CD4-positive, alpha-beta T cell treated with Interleukin-12 subunit alpha and Interleukin-12 subunit beta, for 1 hour (primary cell): Measurements from ENCODE around the gene ADAMTSL1.
"Not testable (repeated sequence)": the region's sequence is repeated elsewhere in the genome, so short reads cannot be mapped to it uniquely, and the experiment has no call there.

ENCODE experiments used
- DNase-seq: peaks from one replicate; pipeline ENCODE4 v3.0.0-alpha.2; 2020

ADAMTSL1 gene

DNA sequence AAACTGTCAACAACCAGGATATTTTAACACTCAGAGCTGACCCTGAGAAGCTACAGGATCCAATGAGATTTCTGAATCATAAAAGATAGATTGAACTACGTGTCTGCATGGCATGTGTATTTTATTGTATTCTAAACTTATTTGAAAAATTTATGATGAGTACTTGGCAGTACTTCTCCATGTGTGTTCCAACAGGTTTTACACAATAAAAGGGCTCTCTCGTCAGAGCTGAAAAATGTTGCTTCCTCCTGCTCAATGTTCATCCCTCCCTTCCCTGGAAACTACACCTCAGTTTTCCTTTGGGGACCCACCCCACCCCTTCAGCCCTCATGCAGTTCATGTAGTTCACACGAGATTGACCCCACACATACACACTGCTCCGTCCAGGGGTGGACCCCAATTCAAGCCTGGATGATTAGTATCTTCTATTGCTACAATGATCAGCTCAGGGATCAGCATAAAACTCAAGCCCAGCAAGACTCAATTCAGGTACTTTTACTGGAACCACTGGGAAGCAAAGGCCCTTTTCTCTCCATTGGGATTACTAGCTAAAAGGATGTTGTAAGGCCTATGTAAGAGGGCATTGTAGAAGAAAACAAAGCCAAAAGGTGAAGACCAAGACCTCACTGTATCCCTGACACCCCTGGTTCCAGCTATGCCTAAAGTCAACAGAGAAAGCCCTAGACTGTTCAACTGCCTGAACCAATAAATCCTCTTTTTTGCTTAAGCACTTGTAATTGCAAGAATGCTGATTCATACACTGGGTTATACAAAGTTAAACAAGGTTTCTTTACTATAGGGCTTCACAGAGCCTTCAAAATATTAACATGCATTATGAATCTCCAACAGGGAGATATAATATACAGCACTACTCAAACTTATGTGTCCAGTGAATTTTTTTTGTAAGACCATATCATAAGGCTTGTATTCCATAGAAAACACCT is 446.5 kb downstream of the ADAMTSL1 start:
- DNase-seq: no peak

DNA sequence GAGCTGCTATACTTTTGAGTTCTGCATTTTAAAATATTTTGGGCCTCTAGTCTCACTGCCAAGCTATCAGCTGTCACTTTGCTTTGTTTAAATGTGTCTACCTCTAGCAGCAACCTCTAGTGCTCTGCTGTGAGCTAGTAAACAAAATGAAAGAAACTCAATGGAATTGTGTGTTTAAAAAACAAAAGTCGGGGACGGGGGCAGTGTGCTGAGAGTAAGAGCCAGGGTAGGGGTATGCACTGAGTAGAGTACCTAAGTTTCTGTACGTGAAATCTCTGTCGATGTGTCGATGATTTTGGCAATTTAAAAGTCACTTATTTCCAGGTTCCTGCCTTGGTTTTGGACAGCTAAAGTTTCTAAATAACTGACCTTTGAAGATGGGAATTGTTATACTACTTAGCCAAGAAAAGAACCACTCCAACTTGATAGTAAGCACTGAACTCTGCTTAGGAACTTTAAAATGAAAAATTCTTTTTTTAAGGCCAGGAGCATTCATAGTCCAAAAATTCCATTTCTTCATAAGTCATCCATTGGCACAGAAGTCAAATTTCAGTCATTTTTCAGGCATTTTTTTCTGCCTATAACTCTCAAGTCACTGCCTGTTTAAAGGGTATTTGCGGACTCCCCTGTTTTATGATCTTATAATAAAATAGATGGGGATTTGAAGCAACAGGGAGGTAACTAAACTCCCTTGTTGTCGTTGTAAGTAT is 447.6 kb downstream of the ADAMTSL1 start:
- no peak for DNase-seq

DNA sequence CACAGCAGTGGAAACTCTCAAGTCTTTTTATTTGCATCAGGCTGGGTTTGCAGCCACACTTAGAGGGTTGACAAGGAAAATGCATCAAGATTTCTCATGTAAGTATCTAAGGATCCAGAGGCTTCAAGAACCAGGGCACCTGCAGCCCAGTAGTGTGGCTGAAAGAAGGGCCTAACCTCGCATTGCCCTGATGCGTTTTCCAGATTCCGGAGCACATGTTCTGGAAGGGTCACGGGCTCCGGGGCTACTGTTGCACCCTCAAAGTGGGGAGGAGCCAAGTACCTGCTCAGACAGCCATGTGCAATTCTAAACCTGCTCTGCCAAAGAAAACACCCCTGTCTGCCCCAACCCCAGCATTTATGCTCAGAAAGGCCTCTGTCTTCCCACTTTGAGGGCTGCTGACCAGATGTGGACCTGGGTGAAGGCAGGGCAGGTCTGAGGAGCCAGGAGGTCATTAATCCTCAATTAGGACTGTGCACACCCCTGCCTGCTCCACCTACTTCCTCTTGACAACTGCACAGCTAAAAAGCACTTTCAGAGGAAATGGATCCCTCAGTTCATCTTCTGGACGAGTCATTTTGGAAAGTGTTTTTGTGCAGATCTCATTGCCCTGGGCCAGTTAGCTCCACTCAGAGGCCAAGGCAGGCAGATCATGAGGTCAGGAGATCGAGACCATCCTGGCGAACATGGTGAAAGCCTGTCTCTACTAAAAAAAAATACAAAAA is 448.4 kb downstream of the ADAMTSL1 start:
- DNase-seq: no peak

DNA sequence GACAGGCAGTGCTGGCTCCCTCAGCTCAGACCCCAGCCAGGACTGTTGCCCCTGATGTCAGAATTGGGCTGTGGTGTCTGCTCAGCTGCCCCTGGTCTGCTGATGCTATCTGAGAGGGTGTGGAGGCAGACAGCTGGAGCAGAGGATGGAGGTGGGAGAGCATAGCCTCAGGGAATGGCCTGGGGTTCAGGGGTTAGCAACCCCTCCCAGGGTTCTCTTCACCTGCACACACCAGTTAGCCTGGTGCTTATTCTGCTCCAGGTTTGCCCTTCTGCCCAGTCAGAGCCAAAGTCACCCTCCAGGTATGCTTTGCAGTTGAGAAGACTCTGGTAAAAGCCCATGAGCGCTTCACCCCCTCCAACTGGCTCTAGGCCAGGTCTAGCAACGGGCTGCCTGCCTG is 449.2 kb downstream of the ADAMTSL1 start:
- DNase-seq: no peak

DNA sequence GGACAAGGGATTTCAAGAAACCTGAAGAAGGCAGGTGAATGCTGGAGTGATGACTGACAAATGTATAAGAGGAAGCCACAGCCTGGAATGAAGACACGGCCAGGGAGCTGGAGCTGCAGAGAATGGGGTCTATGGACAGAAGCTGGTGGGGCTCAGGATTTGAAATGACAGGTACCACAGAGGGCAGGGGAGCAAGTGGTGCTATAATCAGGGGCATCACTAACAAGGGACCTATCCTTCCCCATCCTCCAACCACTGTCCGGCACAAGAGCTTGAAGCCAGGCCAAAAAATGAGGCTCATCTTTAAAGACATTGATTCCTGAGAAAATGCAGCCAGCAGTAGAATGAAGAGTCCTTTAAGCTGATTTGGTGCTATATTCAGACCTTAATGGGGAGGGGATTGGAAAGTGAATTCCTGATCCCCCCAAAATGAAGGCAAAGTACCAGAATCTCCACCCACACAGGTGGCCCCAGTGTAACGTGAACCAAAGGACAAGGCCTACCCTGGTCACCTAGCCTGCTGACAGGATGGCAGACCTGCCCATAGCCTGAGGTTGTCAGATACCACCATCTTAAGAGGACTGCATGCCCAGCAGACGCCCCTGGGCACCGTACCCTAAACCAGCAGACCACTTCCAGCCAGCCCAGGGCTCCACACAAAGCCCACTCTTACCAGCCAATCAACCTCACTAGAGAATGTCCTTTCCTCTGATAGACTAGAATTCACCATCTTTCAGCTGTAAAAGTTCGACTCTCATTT is 449.9 kb downstream of the ADAMTSL1 start:
- no peak for DNase-seq

DNA sequence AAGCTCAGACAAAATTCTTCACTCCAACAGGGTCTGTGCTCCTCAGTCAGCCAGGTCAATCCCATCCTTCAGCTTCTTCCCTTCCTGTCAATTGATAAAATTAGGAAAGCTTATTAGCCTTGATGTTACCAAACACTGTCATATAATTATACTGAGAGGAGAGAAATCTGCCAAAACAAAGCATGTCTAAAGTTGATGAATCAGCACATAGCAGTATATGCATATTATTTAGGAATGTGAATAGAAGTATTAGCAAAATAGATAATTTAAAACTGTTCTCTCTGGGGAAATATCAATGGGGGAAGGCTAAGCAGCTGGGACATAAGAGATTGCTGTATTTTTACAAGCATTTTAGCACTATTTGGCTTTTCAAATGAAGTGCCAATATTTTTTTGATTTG is 451.9 kb downstream of the ADAMTSL1 start:
- no peak for DNase-seq

DNA sequence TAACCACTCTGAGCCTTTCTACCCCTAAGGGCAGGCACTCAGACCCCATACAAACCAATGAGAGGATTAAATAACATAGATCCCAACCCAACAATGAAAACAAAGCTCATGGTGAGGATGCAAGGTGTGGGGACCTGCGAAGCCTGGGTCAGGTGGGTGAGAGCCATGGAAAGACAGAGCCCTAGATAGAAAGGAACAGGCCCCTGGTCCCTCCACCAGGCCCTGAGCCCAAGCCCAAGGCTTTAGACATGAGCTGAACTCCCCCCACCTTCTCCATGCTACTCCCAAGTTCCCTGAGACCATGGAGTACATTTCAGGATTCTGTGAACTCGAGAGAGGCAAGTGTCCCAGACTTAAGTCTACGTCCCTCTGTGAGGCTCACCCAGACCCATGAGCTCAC is 452.6 kb downstream of the ADAMTSL1 start:
- DNase-seq: no peak

DNA sequence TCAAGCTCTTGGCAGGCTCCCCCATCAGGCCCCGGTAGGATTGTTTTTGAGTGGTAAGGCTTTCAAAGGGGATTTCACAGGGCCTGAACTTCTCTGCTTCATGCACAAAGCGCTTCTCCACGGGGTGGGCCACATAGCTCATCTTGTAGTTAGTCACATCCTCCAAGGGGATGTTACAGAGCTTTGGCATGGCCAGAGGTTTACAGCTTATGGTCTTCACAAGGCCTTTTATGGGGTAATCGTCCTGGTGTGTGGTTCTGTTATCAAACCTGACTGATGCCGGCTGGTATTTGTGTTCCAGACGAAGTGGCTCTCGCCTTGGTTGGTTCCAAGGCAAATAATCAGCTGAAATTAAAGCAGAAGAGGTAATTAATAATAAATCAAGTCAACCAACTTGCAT is 454.8 kb downstream of the ADAMTSL1 start:
- no peak for DNase-seq

DNA sequence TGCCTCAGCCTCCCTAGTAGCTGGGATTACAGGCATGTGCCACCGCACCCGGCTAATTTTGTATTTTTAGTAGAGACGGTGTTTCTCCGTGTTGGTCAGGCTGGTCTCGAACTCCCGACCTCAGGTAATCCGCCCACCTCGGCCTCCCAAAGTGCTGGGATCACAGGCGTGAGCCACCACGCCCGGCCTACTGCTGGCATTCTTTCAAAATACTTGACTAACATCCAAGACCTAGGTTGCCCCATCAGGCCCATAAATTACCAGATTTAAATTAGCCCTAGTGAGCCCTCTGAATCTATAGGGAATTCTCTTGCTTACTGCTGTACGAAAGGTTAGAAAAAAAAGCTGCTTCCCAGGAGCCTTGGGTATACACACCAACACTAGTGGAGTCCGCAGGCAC is 456.7 kb downstream of the ADAMTSL1 start:
- DNase-seq: not testable (repeated sequence)

DNA sequence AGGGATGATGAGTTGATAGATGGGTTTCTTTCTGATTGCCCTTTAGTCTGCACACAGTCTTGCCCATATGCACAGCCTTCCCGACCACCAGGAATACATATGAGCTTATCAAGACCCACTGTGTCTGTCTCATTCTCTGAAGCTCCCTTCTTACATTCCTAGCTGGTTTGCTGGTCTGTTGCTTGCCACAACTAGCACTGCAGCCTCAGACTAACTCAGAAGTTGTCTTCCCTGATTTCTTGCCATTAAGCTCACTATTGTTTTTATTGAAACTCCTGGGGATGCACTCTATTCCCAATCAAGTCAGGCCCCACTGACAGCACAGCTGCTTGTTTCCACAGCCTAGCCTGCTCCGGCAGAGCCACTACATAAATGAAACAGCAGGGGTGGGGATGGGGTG is 461.6 kb downstream of the ADAMTSL1 start:
- DNase-seq: no peak

DNA sequence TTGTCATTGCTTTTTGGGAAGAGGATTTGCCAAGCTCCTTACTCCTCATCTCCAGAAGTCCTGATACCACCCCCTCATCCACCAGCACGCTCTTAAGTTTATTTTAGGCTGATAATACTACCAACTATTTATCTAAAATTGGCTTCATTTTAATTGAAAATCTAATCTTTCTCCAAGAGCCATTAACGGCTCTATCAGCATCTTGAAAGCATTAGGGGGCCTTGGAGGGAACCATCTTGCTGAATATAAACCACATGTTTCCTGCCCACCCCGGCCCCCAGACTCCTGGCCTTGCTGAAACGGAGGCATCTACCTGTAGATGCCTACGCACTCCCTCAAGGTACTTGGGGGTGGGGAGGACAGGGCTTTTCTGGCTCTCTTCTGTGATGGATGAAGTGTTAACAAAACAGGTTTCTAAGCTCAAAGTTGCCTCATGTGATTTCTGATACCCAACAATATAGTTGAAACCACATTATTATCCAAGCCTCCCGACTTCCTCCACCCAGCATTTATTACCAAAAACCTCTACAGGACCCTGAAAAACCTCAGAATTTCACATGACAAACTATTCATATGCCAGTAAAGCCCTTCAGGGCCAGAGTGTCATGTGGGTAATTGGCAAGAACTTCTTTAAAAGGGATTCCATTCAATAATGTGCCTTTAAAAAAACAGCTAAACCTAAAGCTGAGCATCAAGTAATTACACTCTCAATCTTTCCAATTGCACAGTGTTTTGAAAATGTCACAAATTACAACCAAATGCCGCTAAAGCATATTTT is 462.3 kb downstream of the ADAMTSL1 start:
- no peak for DNase-seq

DNA sequence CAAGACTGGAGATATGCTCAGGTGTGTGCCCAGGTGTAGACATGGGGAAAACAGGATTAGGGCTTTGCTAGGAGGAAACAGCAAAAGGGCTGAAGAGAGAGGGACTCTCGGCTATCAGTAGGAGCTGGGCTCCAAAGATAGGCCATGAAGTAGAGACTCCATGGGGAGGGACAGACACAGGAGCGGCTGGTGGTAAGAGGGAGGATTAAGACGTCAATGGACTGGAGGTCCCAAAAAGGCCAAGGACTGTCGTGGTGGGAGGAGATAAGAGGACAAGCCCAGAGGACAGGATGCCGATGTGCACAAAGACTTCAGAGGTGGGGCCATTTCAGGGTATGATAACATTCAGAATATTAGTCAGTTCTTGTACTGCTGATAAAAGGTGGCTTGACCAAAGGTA is 466.0 kb downstream of the ADAMTSL1 start:
- no peak for DNase-seq

DNA sequence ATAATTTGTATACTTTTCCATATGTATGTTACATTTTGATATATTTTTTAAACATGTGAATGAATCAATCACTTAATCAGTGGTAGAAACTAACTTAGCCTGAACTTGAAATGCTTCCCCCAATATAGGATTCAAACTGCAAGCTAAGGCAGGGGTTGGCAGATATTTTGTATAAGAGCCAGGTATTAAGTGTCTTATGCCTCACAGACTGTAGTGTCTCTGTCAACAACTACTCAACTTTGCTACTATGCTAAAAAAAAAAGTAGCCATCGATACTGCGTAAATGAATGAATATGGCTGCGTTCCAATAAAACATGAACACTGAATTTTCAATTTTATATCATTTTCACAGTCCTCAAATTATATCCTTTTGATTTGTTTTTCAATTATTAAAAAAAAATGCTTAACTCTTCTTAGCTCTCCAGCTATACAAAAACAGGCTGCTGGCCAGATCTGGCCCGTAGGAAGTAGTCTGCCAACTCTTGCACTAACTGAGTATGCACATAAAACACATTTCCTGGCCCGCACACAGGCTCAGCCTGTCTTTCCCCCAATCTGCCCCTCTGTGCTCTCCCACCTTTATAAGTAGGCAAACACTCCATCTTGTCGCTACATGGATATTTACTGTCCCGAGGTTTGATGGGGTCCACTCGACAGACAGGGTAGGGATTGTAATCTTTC is 467.2 kb downstream of the ADAMTSL1 start:
- DNase-seq: no peak

DNA sequence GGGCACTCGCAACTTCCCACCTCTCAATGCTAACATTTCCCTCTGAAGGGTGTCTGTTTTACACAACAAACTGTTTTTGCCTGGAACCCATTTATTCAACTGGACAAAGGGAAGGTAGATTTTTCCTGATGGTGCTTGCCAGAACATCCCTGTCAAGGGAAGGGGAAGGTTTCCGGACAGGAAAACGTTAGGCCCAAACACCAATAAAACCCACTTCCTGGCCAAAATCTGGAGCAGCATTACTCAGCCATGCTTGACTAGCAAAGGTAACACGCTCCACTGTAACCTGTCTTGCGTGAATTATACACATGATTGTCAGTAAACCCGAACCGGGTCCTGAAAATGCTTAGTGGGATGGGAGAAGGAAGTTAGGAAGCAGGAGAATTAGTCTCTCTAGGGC is 468.8 kb downstream of the ADAMTSL1 start:
- DNase-seq: no peak

DNA sequence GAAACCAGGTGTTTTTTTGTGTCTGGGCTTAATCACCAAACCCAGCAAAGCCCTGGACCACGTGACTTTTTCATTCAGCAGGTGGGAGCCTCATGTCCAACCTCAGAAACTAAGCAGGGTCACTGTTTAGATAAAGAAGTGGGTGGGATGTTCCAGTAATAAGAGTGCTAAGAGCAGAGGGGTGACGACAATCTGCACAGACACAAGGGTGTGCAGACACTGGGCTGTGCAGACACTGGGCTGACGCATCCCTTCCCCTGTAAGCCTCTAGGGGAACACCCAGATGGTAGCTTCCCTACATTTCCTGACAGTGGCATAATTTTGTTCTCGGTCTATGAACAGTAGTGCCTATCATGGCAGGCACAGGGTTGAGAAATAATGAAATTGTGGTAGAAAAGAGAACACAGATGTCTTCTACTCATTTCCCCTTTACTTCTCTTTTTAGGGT is 474.0 kb downstream of the ADAMTSL1 start:
- peak; percentile 0 for DNase-seq

DNA sequence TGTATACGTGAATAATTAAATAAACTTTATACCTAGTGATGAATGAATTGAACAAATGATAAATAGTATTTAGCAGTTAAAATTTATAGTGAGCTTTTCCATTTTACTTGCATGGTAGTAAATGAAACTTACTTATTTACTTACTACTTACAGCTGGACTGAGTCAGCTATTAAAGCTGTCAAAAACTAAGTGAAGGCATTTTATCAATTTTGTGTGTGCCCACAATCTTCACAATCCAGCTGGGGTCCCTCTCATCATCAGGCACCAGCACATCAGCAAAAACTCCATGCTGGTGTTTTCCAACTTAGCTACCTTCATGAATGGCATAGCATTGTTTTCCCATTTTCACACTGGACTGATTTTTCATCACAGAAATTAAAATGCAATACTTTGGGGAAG is 478.0 kb downstream of the ADAMTSL1 start:
- DNase-seq: no peak

DNA sequence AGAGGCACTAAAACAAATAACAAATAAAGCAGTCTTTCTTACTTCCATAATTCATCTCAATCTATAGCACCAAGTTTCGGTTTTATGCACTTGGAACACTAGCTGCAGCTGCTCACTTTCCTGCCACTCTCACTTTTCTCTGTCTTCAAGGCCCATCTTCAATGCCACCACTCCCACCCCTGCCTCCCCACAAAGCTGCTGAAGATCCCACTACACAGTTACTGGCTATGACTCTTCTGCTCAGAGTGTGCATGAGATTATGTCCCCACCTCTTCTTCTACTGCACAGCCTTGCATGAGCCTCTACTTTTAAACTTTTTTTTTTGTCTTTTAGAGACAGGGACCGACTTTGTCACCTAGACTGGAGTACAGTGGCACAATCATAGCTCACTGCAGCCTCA is 481.7 kb downstream of the ADAMTSL1 start:
- no peak for DNase-seq
